HG03558 (cell line): Measurements from ENCODE around the gene LRP6.

ENCODE experiments used
- ATAC-seq: cut with Tn5 transposase; IDR thresholded peaks from one replicate; pipeline ENCODE4 v1.9.1; 2021; ENCODE audit warnings: moderate number of reproducible peaks; ENCODE audit not compliant: unreplicated experiment; ENCODE audit errors: extremely low read depth

Gene LRP6

DNA sequence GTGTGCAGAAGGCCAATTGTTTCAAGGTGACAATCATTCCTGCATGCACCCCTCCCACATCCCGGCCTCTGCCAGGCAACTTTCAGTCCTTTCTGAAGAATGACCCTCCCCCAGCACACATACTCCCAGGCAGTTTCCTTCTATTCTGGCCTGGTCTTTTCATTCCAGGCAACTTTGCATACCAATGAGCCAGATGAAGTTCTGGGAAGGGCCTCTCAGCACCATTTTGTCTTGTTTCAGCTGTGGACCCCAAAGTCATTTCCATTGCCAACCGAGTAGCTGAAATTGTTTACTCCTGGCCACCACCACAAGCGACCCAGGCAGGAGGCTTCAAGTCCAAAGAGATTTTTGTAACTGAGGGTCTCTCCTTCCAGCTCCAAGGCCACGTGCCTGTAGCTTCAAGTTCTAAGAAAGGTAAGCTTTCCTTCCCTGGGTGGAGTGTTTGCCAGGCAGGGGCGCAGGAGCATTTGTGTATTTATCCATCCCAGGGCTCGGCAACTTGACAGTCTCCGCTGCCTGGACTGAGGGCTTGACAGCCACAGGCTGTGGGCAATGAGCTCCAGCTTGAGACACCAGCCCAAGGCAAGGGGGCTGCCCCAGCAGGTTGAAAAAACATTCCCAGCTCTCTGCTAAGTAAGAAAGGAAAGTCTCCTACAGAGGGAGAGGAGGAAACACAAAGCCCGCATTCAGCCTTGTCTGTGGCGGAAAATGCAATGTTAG lies 179.7 kb downstream of the LRP6 start:
- ATAC-seq: no peak

DNA sequence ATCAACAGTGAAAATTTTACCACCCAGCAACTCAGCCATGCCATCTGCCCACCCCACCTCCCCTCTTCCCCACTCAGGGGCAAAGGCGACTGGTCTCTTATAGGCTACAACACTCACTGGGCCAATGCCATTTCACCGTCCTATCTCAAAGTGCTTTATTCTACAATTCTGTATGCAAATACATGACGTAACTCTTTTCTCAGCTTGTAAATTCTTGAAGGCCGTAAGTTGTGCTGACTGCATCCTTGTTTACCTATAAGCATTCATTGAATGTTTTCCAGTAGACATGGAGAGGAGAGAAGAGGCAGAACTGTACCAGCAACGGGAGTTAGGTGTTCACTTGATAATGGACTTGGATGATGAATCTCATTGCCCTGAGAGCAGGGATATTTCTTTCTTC lies 180.5 kb downstream of the LRP6 start:
- no peak for ATAC-seq

DNA sequence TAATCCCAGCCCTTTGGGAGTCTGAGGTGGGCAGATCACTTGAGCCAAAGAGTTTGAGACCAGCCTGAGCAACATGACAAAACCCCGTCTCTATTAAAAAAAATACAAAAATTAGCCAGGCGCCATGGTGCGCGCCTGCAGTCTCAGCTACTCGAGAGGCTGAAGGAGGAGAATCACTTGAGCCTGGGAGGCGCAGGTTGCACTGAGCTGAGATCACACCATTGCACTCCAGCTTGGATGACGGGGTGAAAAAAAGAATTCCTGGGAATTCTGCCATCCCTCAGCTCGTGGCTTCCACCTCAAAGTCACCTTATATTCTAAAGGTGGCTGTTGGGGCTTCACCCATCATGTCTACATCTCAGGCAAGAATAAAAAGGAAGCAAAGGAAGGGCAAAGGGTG lies 183.2 kb downstream of the LRP6 start:
- no peak for ATAC-seq

DNA sequence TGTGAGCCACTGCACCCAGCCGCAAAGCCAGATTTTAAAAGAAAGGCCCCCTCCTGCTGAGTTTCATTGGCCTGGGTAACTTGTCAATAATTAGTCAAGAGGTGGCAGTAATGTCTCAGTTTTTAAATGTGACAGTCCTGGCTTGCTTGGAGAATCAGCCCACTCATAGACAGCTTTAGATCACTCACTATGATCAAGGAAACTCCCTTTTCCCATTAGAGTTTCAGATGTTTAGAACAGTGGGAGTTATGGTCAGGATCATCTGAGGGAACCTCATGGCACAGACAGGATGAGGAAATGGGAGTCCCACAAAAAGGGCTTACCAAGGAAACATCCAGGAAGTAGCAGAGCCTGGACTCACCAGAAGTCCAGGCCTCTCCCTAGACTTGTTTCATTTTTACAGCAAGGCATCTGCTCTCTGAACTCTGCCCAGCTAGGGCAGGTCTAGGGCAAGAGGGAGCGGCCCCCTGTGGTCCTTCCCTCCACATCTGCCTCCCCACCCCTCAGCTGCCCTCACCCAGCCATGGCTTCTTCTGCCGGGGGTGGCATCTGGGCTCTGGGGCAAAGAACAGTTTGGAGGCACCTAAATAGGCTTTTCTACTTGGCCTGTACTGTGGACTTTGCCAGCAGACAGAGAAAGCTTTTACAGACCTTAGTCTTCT lies 184.9 kb downstream of the LRP6 start:
- no peak for ATAC-seq

DNA sequence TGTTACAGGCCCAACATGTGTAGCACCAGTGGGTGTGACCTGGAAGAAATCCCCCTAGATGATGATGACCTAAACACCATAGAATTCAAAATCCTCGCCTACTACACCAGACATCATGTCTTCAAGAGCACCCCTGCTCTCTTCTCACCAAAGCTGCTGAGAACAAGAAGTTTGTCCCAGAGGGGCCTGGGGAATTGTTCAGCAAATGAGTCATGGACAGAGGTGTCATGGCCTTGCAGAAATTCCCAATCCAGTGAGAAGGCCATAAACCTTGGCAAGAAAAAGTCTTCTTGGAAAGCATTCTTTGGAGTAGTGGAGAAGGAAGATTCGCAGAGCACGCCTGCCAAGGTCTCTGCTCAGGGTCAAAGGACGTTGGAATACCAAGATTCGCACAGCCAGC lies 187.6 kb downstream of the LRP6 start:
- ATAC-seq: no peak

DNA sequence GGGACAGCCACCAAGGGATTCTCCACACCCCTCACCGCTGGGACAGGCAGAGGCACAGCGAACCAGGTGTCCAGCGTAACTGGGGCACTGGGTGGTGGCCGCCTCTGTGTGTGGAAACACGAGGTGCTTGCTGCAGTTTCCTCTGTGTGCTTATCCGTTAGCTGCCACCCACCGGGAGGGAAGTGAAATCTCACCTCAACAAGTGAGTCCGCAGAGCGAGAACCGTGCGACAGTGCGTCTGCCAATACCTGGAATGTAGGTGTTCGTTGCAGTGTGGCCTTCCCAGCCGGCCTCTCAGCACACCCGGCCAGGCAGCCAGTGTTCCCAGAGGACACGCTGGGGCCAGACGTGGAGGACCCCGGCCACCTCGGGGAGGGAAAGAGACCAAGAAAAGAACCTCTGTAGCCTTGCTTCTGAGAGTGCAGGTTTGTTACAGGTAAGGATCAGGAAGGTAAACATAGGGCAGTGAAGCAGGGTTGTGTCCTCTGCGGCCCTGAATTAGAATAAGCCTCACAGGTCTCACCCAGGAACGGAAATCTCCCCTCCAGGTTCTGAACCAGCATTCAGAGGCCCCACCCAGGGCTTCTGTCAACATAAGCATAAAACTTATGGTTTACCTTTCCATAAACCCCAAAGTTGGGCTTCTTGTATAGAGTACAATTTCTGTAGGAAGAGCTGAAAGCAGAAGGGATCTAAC lies 194.6 kb downstream of the LRP6 start:
- no peak for ATAC-seq

DNA sequence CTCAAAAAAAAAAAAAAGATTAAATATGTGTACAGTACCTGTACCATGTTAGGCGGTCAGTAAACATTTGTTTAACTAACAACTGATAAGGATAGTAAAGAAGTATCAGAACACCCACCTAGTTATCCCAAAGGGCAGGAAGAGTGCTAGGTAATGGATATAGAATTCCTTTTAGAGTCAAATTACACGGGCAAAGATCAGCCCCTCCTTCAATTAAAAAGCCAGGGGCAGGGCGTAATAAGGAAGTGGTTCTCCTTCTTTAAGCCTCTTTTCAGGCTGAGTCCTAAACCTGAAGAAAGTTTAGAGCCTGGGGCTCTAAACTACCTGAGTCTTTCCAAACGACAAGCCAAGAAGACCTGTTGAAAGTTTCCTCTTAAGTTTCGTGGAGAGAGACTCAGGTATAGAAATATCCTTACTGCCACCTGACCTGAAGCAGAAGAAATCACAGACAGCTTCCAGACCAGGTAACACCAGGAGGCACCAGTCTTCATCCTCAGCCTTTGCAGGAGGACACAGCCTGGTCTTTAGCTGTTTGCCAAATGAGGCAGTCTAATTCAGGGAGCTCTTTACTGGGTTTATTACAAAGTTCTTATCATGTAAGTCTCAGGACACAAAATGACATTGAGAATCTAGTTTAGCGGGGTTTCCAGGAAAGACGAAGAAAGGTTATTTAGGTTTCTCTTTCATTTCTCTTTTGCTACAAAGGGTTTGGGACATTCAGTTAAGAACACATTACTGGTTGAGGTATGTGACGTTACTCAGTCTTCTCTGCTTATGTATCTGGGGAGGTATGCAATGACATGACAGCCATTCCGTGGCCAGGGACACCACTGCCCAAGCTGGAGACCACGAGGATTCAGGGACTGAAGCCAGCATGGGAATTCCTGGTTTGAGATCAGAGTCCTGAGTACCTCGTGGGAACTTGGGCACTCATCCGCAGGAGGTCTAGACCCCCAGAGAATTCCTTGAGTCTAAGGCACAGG lies 195.9 kb downstream of the LRP6 start, which contains the start of gene BCL2L14:
Gene BCL2L14 (plus strand): TSS at position 266 of the 983 bp plus-strand sequence. CDS start 8,367 bp downstream, outside the sequence.
- ATAC-seq: no peak

DNA sequence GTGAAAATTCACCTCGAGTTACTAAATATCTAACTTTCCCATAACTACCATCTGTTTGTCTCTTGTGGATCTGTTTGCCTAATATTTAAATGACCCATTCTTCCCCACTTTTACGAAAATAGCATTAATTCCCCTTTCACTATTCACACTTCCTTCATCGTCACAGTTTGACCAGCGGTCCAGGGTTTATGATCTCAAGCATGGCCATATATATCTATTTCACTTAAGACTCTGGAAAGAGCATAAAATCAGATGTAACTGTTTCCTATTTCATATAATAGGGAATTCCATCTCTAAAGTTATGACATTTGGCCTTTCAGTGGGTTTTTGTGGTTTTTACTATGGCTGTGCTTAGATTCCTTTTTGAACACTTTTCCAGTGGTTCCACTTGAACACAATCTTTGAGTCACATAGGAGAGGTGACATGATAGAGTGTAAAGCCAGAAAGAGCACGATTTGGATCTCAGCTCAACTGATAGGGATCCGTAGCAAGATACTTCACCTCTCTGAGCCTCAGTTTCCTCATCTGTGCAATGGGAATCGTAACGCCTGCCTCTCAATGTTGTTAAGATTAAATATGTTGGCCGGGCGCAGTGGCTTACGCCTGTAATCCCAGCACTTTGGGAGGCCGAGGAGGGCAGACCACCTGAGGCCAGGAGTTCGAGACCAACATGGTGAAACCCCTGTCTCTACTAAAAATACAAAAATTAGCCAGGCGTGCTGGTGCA lies 196.9 kb downstream of the LRP6 start:
- ATAC-seq: no peak

DNA sequence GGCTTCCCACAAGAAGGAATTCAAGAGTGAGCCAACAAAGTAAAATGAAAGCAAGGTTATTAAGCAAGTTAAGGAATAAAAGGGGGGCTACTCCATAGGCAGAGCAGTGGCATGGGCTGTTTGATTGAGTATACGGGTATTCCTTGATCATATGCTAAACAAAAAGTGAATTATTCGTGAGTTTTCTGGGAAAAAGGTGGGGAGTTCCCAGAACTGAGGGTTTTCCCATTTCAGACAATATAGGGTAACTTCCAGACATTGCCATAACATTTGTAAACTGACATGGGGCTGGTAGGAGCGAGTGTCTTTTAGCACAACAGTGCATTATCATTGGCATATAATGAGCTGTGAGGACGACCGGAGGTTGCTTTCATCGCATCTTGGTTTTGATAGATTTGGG lies 198.1 kb downstream of the LRP6 start:
- ATAC-seq: no peak
